Measurements from ENCODE around the gene RAD51B. TPM values are rescaled to one million over a fixed set of nuclear protein-coding genes. Genes with fewer than 3 reads are reported as not detected.

Gene RAD51B
- total RNA-seq, 4 donors from 2014 or later, result 19.6 to 39.7 (median 25.4) TPM

DNA sequence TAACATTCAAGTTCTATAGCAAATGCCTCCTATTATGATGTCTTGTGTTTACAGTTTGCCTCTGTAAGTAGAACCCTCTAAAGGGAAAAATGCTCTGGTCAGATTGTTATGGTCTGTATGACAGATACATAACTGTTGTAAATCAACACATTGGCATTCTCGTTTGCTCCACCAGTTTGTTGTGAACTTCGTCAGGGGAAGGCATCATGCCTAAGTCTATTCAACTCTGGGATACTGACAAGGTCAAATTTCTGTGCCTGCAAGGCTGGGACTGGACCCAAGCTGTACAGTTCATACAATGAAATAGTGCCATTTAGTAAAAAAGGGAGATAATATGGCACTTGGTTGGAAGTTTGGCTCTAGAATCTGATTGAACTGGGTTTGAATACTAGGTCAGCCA lies 392.3 kb downstream of the RAD51B start:
- H3K4me1 ChIP-seq, result peaks cover 57% of the 10 kb centered on the region

DNA sequence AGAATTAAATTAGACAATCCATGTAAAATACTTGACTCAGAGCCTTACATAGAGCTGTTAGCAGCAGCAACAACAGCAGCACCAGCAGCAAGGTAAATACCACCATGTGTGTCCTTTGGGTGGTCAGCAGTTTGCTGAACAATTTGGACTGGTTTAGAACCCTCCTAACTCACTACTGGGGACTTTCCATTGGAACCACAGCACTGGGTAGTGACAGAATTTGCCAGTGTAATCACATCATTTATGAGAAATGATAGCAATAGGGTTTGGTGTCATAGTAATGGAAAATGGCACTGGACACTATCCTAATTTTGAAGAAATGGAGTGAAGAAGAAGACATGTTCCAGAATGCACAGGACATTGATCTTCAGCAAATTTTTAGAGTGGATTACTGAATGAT lies 392.8 kb downstream of the RAD51B start:
- TF ChIP-seq POLR2AphosphoS5 (IDR thresholded peaks at IDR 0.05) (no peak), EP300 (IDR thresholded peaks at IDR 0.05) (no peak), POLR2A (IDR thresholded peaks at IDR 0.05) (no peak)
- TF ChIP-seq, protein P1, sequence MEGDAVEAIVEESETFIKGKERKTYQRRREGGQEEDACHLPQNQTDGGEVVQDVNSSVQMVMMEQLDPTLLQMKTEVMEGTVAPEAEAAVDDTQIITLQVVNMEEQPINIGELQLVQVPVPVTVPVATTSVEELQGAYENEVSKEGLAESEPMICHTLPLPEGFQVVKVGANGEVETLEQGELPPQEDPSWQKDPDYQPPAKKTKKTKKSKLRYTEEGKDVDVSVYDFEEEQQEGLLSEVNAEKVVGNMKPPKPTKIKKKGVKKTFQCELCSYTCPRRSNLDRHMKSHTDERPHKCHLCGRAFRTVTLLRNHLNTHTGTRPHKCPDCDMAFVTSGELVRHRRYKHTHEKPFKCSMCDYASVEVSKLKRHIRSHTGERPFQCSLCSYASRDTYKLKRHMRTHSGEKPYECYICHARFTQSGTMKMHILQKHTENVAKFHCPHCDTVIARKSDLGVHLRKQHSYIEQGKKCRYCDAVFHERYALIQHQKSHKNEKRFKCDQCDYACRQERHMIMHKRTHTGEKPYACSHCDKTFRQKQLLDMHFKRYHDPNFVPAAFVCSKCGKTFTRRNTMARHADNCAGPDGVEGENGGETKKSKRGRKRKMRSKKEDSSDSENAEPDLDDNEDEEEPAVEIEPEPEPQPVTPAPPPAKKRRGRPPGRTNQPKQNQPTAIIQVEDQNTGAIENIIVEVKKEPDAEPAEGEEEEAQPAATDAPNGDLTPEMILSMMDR (IDR thresholded peaks at IDR 0.05), result no peak
- Histone ChIP-seq H3K4me3 (no peak overlapping the region), H3K27ac (no peak overlapping the region), H3K36me3 (no peaks in the 10 kb centered on the region), H3K4me1 (peaks cover 57% of the 10 kb centered on the region), H3K9me3 (no peaks in the 10 kb centered on the region), H3K27me3 (no peaks in the 10 kb centered on the region)
- DNase-seq (ENCODE audit: low spot score in 2 of 2), result no peak

More for the DNA sequence above, 392.3 kb downstream of the RAD51B start:
- TF ChIP-seq, protein P1 (IDR thresholded peaks at IDR 0.05), result no peak
- TF ChIP-seq EP300 (IDR thresholded peaks at IDR 0.05) (no peak), POLR2AphosphoS5 (IDR thresholded peaks at IDR 0.05) (no peak), POLR2A (IDR thresholded peaks at IDR 0.05) (no peak)
- Histone ChIP-seq H3K9me3 (no peaks in the 10 kb centered on the region), H3K4me3 (no peak overlapping the region), H3K27ac (no peak overlapping the region), H3K27me3 (no peaks in the 10 kb centered on the region), H3K36me3 (no peaks in the 10 kb centered on the region)
- no peak for DNase-seq (ENCODE audit: low spot score in 2 of 2)
- 38% methylated on average over 2 of the region's 2 CpGs for WGBS

DNA sequence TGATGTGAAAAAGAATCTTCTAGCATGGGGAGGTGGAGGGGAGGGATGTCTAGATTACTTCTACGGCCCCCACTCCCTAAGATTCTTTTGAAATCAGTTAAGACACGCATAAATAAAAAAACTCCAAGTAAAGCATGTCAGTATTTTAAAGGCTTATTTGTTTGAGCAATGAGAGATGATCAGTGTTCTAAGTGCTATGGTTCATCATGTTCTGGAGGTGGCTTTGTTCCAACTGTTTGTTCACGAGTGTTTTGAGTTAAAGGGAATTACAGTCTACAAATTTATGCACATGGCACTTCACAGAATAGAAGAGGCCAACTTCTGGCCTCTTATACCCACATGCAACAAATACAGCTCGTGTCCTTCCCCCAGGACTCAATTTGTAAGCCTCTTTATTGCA lies 394.9 kb downstream of the RAD51B start:
- H3K4me3 ChIP-seq, result no peak overlapping the region
- no peaks in the 10 kb centered on the region for H3K9me3 ChIP-seq
- no peak for DNase-seq (ENCODE audit: low spot score in 2 of 2)
- no peak overlapping the region for H3K27ac ChIP-seq
- no peaks in the 10 kb centered on the region for H3K36me3 ChIP-seq
- no peaks in the 10 kb centered on the region for H3K27me3 ChIP-seq
- no peak for TF ChIP-seq POLR2AphosphoS5 (IDR thresholded peaks at IDR 0.05)
- peaks cover 47% of the 10 kb centered on the region for H3K4me1 ChIP-seq
- 48% methylated on average over 4 of the region's 4 CpGs for WGBS

- H3K9me3 ChIP-seq, result no peaks in the 10 kb centered on the region
- H3K4me3 ChIP-seq, result no peak overlapping the region
- WGBS, result 55% methylated on average over 2 of the region's 2 CpGs
- no peaks in the 10 kb centered on the region for H3K36me3 ChIP-seq
- no peak for DNase-seq (ENCODE audit: low spot score in 2 of 2)
- H3K27me3 ChIP-seq, result no peaks in the 10 kb centered on the region
- peaks cover 40% of the 10 kb centered on the region for H3K4me1 ChIP-seq
- TF ChIP-seq EP300 (IDR thresholded peaks at IDR 0.05) (no peak), POLR2AphosphoS5 (IDR thresholded peaks at IDR 0.05) (no peak), POLR2A (IDR thresholded peaks at IDR 0.05) (no peak)
- TF ChIP-seq, protein P1 (IDR thresholded peaks at IDR 0.05), result no peak
- no peak overlapping the region for H3K27ac ChIP-seq
These were observed 396.1 kb downstream of the RAD51B start for GRCh38 chr14:68215629-68216028.

GRCh38 chr14:68216079-68216478 lies 396.5 kb downstream of the RAD51B start:
- TF ChIP-seq EP300 (IDR thresholded peaks at IDR 0.05) (no peak), POLR2A (IDR thresholded peaks at IDR 0.05) (no peak), POLR2AphosphoS5 (IDR thresholded peaks at IDR 0.05) (no peak)
- TF ChIP-seq, protein P1 (IDR thresholded peaks at IDR 0.05), result no peak
- Histone ChIP-seq H3K4me3 (no peak overlapping the region), H3K9me3 (no peaks in the 10 kb centered on the region), H3K27ac (no peak overlapping the region), H3K36me3 (no peaks in the 10 kb centered on the region), H3K4me1 (peaks cover 35% of the 10 kb centered on the region), H3K27me3 (no peaks in the 10 kb centered on the region)
- WGBS, result 63% methylated on average over 3 of the region's 3 CpGs
- no peak for DNase-seq (ENCODE audit: low spot score in 2 of 2)

DNA sequence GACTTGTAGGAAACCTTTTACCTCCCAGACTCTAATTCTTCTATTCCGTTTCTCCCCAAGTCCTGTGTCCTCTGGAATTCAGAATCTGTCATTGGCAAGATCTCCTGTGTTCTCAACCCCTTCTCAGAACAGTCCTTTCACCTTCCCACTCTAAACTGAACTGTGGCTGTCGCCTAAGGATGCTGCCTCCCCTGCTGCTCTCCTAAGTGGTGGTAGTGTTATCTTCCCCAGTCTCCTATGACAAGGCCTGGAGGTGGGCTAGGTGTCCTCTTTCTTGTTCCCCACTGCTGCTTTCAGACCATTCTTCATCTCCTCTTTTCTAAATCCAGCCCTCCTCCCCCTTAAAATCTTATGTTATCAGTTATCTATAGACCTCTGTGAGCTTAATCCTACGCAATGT lies 397.4 kb downstream of the RAD51B start:
- H3K4me1 ChIP-seq, result peaks cover 27% of the 10 kb centered on the region
- H3K27ac ChIP-seq, result no peak overlapping the region
- WGBS, result 93% methylated on average over 3 of the region's 3 CpGs
- no peak overlapping the region for H3K4me3 ChIP-seq
- DNase-seq (ENCODE audit: low spot score in 2 of 2), result no peak
- TF ChIP-seq, protein P1 (IDR thresholded peaks at IDR 0.05), result no peak
- TF ChIP-seq POLR2AphosphoS5 (IDR thresholded peaks at IDR 0.05) (no peak), POLR2A (IDR thresholded peaks at IDR 0.05) (no peak), EP300 (IDR thresholded peaks at IDR 0.05) (no peak)
- no peaks in the 10 kb centered on the region for H3K36me3 ChIP-seq
- no peaks in the 10 kb centered on the region for H3K27me3 ChIP-seq
- H3K9me3 ChIP-seq, result no peaks in the 10 kb centered on the region
